Activated naive CD8-positive, alpha-beta T cell (primary cell): ENCODE results near the gene NAPG.
"Not testable (repeated sequence)": the region's sequence is repeated elsewhere in the genome, so short reads cannot be mapped to it uniquely, and the experiment has no call there.

ENCODE experiments used
- H3K27ac Mint-ChIP-seq: one replicate; pipeline ENCODE4 v1.8.0; 2021; ENCODE audit warnings: mixed read lengths
- H3K27me3 Mint-ChIP-seq: one replicate; pipeline ENCODE4 v1.8.0; 2021; ENCODE audit warnings: mixed read lengths
- H3K36me3 Mint-ChIP-seq: one replicate; pipeline ENCODE4 v1.8.0; 2021; ENCODE audit warnings: mixed read lengths
- H3K4me1 Mint-ChIP-seq: one replicate; pipeline ENCODE4 v1.8.0; 2021; ENCODE audit warnings: low read depth, mixed read lengths
- H3K4me3 Mint-ChIP-seq: one replicate; pipeline ENCODE4 v1.8.0; 2021; ENCODE audit warnings: mild to moderate bottlenecking, mixed read lengths
- H3K9me3 Mint-ChIP-seq: one replicate; pipeline ENCODE4 v1.8.0; 2021; ENCODE audit warnings: low read depth, mixed read lengths

NAPG gene

DNA sequence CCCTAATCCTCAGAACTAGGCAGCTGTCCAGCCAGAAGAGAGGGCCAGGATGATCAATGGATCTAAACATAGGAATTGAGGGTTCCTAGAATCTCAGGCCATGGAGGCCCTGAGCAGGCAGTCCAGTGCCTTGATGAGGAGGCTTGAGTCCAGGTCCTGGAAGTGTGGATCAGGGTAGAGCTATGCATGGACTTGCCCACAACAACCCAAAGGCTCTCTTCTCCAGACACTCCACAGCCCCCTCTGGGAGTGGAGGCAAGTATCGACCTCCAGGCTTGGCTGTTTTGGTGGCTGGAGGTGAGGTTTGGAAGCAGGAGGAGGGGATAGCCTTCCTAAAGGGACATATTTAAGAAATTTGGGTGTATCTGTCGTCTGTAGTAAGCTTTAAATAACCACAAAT is 45.7 kb downstream of the NAPG start:
- no peaks in the 10 kb centered on the region for H3K9me3 Mint-ChIP-seq
- H3K4me3 Mint-ChIP-seq: no peak overlapping the region
- no peaks in the 10 kb centered on the region for H3K27me3 Mint-ChIP-seq
- no peaks in the 10 kb centered on the region for H3K4me1 Mint-ChIP-seq
- no peak overlapping the region for H3K27ac Mint-ChIP-seq
- peaks cover 2% of the 10 kb centered on the region for H3K36me3 Mint-ChIP-seq

DNA sequence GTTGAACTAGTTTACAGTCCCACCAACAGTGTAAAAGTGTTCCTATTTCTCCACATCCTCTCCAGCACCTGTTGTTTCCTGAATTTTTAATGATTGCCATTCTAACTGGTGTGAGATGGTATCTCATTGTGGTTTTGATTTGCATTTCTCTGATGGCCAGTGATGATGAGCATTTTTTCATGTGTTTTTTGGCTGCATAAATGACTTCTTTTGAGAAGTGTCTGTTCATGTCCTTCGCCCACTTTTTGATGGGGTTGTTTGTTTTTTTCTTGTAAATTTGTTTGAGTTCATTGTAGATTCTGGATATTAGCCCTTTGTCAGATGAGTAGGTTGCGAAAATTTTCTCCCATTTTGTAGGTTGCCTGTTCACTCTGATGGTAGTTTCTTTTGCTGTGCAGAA is 47.4 kb downstream of the NAPG start:
- not testable (repeated sequence) for H3K9me3 Mint-ChIP-seq, H3K27me3 Mint-ChIP-seq, H3K4me3 Mint-ChIP-seq, H3K27ac Mint-ChIP-seq, H3K4me1 Mint-ChIP-seq, H3K36me3 Mint-ChIP-seq

DNA sequence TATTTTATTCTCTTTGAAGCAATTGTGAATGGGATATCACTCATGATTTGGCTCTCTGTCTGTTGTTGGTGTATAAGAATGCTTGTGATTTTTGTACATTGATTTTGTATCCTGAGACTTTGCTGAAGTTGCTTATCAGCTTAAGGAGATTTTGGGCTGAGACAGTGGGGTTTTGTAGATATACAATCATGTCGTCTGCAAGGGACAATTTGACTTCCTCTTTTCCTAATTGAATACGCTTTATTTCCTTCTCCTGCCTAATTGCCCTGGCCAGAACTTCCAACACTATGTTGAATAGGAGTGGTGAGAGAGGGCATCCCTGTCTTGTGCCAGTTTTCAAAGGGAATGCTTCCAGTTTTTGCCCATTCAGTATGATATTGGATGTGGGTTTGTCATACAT is 48.6 kb downstream of the NAPG start:
- H3K4me1 Mint-ChIP-seq, H3K27ac Mint-ChIP-seq, H3K36me3 Mint-ChIP-seq, H3K9me3 Mint-ChIP-seq, H3K27me3 Mint-ChIP-seq, H3K4me3 Mint-ChIP-seq: not testable (repeated sequence)

DNA sequence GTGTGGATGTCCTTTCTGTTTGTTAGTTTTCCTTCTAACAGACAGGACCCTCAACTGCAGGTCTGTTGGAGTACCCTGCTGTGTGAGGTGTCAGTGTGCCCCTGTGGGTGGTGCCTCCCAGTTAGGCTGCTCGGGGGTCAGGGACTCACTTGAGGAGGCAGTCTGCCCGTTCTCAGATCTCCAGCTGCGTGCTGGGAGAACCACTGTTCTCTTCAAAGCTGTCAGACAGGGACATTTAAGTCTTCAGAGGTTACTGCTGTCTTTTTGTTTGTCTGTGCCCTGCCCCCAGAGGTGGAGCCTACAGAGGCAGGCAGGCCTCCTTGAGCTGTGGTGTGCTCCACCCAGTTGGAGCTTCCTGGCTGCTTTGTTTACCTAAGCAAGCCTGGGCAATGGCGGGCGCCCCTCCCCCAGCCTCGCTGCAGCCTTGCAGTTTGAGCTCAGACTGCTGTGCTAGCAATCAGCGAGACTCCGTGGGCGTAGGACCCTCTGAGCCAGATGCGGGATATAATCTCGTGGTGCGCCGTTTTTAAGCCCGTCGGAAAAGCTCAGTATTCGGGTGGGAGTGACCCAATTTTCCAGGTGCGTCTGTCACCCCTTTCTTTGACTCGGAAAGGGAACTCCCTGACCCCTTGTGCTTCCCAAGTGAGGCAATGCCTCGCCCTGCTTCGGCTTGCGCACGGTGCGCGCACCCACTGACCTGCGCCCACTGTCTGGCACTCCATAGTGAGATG is 52.2 kb downstream of the NAPG start:
- not testable (repeated sequence) for H3K27ac Mint-ChIP-seq, H3K27me3 Mint-ChIP-seq, H3K4me3 Mint-ChIP-seq, H3K36me3 Mint-ChIP-seq, H3K9me3 Mint-ChIP-seq, H3K4me1 Mint-ChIP-seq

DNA sequence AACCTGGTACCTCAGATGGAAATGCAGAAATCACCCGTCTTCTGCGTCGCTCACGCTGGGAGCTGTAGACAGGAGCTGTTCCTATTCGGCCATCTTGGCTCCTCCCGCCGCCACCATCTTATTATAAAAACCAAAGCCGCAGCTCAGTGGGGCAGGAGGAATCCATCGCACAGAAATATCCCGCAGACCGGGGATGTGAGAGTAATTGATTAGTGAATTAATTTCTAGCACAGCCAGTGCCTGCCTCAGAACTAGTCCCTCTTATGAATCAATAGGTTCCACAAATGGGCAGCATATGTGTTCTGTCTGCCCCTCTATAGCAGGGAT is 52.7 kb downstream of the NAPG start:
- H3K27me3 Mint-ChIP-seq, H3K4me1 Mint-ChIP-seq, H3K9me3 Mint-ChIP-seq, H3K4me3 Mint-ChIP-seq, H3K36me3 Mint-ChIP-seq, H3K27ac Mint-ChIP-seq: not testable (repeated sequence)

DNA sequence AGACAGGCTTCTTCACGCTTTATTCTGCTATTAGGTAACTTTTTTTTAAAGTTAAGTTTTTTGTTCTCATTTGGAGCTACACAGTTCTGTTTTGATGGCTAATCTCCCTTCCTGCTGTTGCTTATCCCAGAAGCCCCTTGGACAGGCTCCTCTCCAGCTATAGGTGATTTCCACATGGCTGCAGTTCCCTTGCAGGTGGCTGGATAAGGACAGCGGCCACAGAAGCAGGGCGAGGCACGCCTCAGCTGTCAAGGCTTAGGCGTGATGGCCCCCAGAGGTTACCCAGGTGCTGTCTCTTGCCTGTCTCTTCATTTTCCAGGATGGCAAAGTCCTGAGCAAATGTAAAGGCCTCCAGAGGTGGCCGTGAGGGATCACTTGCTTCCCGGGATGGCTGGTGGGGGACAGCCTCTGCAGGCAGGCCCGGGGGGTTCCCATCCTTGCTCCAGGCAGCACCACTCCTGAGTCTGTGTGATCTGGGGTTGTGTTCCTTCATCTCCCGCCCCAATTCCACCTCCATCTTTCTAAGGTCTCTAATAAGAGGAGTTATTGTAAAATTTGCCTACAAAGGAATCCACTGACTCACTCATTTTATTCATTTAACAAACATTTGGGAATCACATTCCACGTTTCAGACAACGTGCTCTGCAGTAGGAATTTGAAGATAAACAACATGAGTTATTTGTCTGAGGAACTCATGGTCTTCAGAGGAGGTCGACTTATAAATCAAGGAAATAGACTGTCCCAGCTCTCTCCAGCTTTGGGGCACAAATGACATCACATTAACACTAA is 53.4 kb downstream of the NAPG start:
- Mint-ChIP-seq H3K4me1 (peaks cover 1% of the 10 kb centered on the region), H3K27ac (no peak overlapping the region), H3K4me3 (no peak overlapping the region), H3K27me3 (no peaks in the 10 kb centered on the region), H3K9me3 (no peaks in the 10 kb centered on the region), H3K36me3 (no peaks in the 10 kb centered on the region)

DNA sequence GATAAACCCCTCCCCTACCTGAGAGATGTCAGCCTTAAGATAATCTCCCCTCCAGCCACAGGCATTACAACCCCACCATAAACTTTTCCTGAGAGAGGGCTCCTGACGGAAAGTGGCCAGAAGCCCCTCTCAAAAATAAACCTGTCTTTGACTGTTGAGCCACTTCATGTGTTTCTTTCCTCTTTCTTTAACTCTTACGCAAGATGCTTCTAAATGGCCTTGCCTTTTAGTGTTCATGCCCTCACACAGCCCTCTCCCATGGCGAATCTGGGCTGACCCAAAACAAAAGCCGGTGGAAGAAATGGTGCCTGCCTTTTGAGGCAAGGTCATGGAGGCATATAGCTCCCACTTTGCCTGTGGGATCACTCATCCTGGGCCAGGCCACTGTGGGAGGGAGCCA is 54.4 kb downstream of the NAPG start:
- Mint-ChIP-seq H3K4me1 (peaks cover 1% of the 10 kb centered on the region), H3K27me3 (no peaks in the 10 kb centered on the region), H3K4me3 (no peak overlapping the region), H3K36me3 (no peaks in the 10 kb centered on the region), H3K9me3 (no peaks in the 10 kb centered on the region), H3K27ac (no peak overlapping the region)

DNA sequence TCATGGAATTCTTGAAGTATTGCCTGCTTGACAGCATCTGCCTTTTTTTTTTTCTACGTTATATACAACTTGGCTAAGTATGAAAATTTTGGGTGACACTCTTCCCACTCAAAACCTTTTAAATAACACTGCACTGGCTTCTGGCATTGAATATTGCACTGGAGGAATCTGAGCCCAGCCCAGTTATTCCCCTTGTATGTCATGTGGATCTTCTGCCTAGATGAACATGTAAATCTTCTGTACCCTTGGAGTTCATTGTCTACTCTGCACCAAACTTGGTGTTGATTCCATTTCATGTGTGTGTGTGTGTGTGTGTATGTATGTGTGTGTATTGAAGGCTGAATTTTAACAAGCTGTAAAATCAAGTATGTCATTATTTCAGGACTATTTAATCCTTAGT is 59.4 kb downstream of the NAPG start:
- H3K9me3 Mint-ChIP-seq: no peaks in the 10 kb centered on the region
- no peaks in the 10 kb centered on the region for H3K36me3 Mint-ChIP-seq
- H3K4me1 Mint-ChIP-seq: no peaks in the 10 kb centered on the region
- no peak overlapping the region for H3K4me3 Mint-ChIP-seq
- no peak overlapping the region for H3K27ac Mint-ChIP-seq
- no peaks in the 10 kb centered on the region for H3K27me3 Mint-ChIP-seq

DNA sequence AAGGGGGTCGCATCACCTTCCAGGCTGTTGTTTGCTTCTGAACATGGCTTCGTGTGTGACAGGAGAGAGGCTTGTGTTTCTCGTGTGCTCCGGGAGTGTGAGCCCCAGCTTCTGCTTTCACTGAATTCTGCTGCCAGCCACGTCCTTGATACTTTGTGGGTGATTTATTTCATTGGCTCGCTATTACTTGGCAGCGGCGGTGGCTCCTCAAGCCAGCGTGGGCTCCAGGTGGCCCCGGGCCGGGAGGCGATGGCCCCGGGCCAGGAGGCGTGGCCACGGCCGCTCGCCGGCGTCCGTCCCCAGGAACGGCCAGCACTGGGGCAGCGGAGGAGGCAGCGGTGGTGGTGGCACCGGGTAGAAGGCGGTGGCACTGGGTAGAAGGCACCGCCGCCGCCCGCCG is 63.1 kb downstream of the NAPG start:
- Mint-ChIP-seq H3K9me3 (no peaks in the 10 kb centered on the region), H3K4me1 (no peaks in the 10 kb centered on the region), H3K36me3 (peaks cover 2% of the 10 kb centered on the region), H3K27ac (no peak overlapping the region), H3K4me3 (no peak overlapping the region), H3K27me3 (peaks cover 4% of the 10 kb centered on the region)

DNA sequence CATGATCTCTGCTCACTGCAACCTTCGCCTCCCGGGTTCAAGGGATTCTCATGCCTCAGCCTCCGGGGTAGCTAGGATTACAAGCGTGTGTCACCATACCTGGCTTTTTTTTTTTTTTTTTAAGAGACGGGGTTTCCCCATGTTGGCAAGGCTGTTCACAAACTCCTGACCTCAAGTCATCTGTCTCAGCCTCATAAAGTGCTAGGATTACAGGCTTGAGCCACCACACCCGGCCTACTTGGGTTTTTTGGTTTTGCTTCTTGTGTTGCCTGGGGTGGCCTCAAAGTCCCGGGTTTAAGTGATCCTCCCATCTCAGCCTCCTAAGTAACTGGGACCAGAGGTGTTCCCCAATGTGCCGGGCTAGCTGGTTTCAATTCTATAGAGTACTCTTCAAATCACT is 64.6 kb downstream of the NAPG start:
- Mint-ChIP-seq H3K27ac (no peak overlapping the region), H3K4me3 (no peak overlapping the region), H3K4me1 (no peaks in the 10 kb centered on the region), H3K36me3 (peaks cover 2% of the 10 kb centered on the region), H3K27me3 (peaks cover 4% of the 10 kb centered on the region), H3K9me3 (no peaks in the 10 kb centered on the region)

DNA sequence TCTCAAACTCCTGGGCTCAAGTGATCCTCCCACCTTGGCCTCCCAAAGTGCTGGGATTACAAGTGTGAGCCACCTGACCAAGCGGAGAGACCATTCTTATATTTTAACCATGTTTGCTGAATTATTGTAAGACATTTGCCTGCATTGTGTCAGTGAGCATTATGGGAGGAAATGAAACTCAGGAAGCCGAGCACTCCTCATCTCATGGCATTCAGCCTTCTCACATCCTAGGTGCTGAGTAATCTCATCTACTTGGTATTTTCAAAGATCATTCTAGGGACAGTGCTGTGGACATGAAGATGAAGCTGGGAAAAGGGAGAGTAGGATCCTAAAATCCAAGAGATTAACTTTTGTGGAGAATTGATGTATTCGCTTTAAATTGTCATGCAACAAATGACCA is 66.1 kb downstream of the NAPG start:
- H3K27me3 Mint-ChIP-seq: peaks cover 4% of the 10 kb centered on the region
- peaks cover 2% of the 10 kb centered on the region for H3K36me3 Mint-ChIP-seq
- H3K4me3 Mint-ChIP-seq: no peak overlapping the region
- no peaks in the 10 kb centered on the region for H3K4me1 Mint-ChIP-seq
- no peak overlapping the region for H3K27ac Mint-ChIP-seq
- no peaks in the 10 kb centered on the region for H3K9me3 Mint-ChIP-seq

DNA sequence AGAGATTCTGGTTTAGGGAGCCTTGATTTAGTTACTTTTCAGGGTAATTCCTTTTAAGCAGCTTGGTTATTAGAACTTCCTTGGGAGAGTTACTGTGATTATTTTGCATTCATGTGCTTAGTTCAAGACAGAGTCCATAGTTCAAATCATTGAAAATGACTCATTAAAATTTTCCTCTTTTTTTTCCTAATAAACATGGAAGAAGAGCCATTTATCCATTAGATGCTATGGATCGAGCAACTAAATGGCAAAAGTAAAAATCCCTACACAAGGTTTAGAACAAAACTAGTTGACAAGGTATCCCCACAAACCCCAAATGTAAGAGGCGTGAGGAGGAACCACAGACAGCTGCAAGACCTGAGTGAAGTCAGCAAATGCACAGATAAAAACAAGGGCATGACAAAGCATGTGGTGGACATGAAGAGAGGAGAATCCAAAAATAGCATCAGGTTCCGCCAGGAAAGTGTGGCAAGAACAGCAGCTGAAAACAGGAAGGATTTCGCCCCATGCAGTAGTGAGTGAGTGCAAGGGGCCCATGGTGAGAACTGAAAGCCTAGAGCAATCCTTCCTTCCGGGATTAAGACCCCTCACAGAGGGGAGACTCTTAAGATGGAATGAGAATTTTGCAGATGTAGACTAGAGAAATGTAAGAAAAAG is 67.7 kb downstream of the NAPG start:
- H3K27ac Mint-ChIP-seq, H3K36me3 Mint-ChIP-seq, H3K27me3 Mint-ChIP-seq, H3K4me1 Mint-ChIP-seq, H3K4me3 Mint-ChIP-seq, H3K9me3 Mint-ChIP-seq: not testable (repeated sequence)

DNA sequence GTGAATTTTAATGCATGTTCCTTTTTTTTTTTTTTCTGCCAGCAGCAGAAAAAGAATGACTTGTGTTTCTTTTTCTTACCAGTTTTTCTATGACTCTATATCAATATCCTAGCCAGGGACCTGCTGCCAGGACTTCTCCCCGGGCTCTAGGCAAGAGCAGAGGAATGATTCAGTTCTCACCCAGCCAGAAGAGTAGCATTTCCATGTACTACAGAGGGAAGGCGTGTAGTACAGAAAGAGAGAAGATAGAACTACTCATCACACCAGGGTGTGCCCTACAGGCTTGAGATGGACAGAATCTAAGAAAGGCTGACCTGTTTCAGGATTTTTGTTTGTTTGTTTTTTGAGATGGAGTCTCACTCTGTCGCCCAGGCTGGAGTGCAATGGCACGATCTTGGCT is 70.1 kb downstream of the NAPG start:
- not testable (repeated sequence) for H3K9me3 Mint-ChIP-seq, H3K27me3 Mint-ChIP-seq, H3K36me3 Mint-ChIP-seq, H3K4me3 Mint-ChIP-seq, H3K27ac Mint-ChIP-seq, H3K4me1 Mint-ChIP-seq

DNA sequence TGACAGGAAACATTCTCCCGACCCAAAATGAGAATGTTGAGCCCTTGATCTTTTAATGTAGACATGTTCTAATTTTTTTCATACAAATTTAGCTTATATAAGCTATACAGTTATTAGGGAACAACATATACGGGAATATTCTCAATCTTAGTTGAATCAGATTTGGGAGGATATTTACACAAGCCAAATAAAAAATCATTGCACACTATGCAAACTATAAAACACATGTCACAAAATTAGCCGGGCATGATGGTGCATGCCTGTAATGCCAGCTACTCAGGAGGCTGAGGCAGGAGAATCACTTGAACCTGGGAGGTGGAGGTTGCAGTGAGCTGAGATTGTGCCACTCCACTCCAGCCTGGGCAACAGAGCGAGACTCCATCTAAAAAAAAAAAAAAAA is 71.9 kb downstream of the NAPG start:
- not testable (repeated sequence) for H3K4me3 Mint-ChIP-seq, H3K27me3 Mint-ChIP-seq, H3K4me1 Mint-ChIP-seq, H3K27ac Mint-ChIP-seq, H3K36me3 Mint-ChIP-seq, H3K9me3 Mint-ChIP-seq

DNA sequence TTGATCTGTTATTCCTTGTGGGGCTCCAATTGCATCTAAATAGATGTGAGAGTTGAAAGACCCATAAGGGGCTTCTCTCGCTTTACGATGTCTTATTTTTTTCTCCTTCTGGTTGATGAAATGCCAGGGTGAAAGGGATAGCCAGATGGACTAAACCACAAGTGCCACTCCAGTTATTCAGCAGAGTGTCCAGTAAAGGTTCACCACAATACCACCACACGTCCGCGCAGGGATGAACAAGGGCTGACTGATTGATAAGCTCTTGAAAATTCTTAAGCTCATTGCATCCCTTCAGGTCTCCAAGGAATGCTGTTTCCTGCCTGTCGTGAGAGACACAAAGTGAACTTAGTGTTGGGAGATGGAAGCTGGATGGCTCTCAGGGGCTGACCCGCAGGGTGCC is 74.9 kb downstream of the NAPG start:
- H3K27me3 Mint-ChIP-seq, H3K36me3 Mint-ChIP-seq, H3K27ac Mint-ChIP-seq, H3K4me1 Mint-ChIP-seq, H3K4me3 Mint-ChIP-seq, H3K9me3 Mint-ChIP-seq: not testable (repeated sequence)
